D721Med (cell line): Measurements from ENCODE around the gene GUCY1A2.

Experiments
- DNase-seq: peaks from one replicate; pipeline ENCODE4 v3.0.0; 2011; ENCODE audit warnings: low spot score; ENCODE audit not compliant: insufficient read length
- FAIRE-seq: peaks from 2 replicates; lab custom pipeline; 2011; peaks lifted over from hg19 to GRCh38; lab: Jason Lieb, UNC
- TF ChIP-seq, protein P1 (sequence below): IDR thresholded peaks from 2 replicates; pipeline ENCODE4 v1.5.1; 2012; ENCODE audit warnings: mild to moderate bottlenecking, control low read depth; ENCODE audit not compliant: insufficient read depth; ENCODE audit errors: missing control alignments

GUCY1A2 gene

DNA sequence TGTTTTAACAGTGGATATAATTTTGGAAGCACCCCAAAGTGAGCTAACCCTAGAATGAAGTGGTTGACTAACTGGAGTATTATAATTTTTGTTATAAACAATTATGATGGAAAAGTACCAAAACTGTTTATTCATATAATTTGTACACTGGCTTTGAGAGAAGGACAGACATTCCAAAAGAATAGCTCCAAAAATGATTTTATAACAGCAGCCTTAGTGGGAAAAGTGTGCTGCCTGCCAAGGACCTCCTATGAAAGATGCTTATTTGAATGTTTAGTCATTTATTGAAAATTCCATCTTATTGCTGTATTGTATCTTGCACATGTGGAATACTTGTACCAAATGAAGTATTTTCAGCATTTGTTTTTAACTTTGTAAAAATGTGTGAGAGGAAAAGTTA lies 169.8 kb downstream of the GUCY1A2 start:
- TF ChIP-seq, protein P1, sequence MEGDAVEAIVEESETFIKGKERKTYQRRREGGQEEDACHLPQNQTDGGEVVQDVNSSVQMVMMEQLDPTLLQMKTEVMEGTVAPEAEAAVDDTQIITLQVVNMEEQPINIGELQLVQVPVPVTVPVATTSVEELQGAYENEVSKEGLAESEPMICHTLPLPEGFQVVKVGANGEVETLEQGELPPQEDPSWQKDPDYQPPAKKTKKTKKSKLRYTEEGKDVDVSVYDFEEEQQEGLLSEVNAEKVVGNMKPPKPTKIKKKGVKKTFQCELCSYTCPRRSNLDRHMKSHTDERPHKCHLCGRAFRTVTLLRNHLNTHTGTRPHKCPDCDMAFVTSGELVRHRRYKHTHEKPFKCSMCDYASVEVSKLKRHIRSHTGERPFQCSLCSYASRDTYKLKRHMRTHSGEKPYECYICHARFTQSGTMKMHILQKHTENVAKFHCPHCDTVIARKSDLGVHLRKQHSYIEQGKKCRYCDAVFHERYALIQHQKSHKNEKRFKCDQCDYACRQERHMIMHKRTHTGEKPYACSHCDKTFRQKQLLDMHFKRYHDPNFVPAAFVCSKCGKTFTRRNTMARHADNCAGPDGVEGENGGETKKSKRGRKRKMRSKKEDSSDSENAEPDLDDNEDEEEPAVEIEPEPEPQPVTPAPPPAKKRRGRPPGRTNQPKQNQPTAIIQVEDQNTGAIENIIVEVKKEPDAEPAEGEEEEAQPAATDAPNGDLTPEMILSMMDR = no peak
- FAIRE-seq = no peak
- DNase-seq = no peak

DNA sequence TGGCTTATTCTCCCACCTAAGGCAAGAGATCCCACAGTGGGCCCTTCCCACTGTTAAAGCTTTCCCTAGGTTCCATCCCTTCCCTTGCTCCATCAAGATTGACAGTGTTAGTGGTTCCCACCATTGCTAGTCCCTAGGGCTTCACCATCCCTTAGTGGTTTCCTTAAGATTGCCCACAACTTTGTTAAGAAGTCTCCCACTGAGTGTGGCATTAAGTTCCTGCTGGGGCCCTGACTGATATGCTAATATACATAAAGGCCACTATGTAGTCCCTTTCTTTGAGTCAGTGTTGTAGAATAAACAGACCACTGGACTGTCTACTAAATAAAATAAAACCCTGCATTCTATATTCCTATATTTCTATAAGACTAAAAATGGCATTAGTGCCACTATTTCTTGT lies 176.1 kb downstream of the GUCY1A2 start:
- TF ChIP-seq, protein P1 = no peak
- no peak for DNase-seq
- FAIRE-seq = no peak

DNA sequence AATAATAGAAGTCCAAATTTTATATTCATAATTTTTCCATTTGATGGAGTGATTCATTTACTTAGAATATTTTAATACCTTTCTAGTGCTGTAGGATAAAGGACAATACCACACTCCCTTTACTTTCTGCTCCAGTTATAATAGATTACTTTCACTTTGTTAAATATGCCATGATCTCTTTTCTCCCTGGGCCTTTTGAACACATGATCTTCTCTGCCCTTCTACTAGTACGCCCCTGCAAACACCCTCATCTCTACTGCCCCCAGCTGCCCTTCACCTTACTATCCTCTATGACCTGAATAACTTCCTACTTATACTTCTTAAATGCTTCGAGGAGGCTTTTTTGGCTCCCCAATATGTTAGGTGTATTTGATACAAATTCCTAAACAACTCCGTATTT lies 177.3 kb downstream of the GUCY1A2 start:
- no peak for FAIRE-seq
- TF ChIP-seq, protein P1 = no peak
- no peak for DNase-seq

GRCh38 chr11:106840146-106840545 lies 178.1 kb downstream of the GUCY1A2 start:
- DNase-seq (no peak), FAIRE-seq (no peak)
- TF ChIP-seq, protein P1 = no peak

DNA sequence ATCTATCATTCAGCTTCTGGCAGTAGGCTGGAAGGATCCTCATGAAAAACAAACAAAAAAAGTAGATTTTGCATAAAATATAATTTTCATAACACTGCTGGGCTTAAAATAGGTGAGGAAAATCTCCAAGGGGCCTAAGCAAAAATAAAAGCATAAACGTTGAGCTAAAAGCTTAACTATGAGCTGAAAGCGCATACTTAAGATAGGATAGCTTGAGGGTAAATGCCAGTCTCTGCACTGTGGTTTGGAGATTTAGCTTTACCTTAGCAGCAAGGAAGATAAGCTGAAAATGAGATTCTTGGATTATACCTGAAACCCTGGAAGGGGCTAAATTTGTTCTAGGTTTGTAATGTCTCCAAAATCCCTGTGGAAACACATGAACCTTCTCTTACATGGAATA lies 183.7 kb downstream of the GUCY1A2 start:
- DNase-seq (no peak), FAIRE-seq (peak; percentile 71)
- TF ChIP-seq, protein P1 = no peak

DNA sequence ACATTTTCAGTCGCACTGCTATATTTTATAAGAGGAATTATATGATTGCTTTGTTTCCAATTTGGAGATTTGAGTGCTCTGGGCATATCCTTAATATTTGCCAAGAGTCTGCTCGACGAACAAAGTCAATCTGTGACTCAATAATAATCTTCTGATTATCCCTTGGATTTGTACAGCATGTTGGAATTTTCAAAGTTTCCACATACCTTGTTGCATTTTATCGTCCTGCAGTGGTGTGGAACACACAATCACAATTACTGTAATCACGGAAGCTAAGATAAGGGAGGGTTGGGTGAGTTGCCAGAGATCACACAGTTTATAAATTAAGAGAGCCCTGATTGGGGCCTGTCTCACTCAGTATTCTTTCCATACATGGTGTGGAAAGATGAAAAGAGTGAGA lies 189.3 kb downstream of the GUCY1A2 start:
- TF ChIP-seq, protein P1 = no peak
- no peak for DNase-seq
- FAIRE-seq = no peak

DNA sequence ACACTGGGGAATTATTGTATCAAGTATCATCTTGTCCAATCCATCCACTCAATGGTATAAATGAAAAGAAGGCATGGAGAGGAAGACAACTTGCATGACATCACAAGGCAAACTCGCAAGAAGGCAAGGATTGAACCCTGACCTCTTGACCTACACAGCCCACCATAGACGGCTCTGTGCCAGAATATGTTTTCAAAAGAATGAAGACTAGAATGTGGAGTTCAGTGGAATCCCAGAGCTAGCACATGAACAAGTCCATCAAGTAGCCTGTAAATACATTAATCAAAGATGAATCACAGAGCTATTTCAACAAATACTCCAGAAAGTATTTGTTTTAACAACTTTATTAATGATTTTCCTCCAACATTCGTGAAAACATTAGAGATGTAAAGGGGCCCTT lies 189.7 kb downstream of the GUCY1A2 start:
- DNase-seq (no peak), FAIRE-seq (no peak)
- TF ChIP-seq, protein P1 = no peak
